Astrocyte (in vitro differentiated cells and primary cell): ENCODE results near the gene DYRK1A. TPM values are rescaled to one million over a fixed set of nuclear protein-coding genes. Genes with fewer than 3 reads are reported as not detected.

Experiments
- DNase-seq: peaks from one replicate; pipeline ENCODE4 v3.0.0-alpha.2; 2010; ENCODE audit warnings: low read depth
- FAIRE-seq: peaks from 2 replicates; lab custom pipeline; 2011; peaks lifted over from hg19 to GRCh38; lab: Jason Lieb, UNC
- H2AFZ ChIP-seq: 2 replicates; pipeline ENCODE4 v1.6.0; 2012; ENCODE audit warnings: low read depth, low read length, inconsistent platforms
- H3K27ac ChIP-seq: 2 replicates; pipeline ENCODE4 v1.5.1; 2011; ENCODE audit warnings: low read depth, low read length, inconsistent platforms
- H3K27me3 ChIP-seq: 2 replicates; pipeline ENCODE4 v1.6.0; 2011; ENCODE audit warnings: low read length, inconsistent platforms; ENCODE audit not compliant: insufficient read depth
- H3K36me3 ChIP-seq: 2 replicates; pipeline ENCODE4 v1.5.1; 2011; ENCODE audit warnings: low read length, inconsistent platforms; ENCODE audit not compliant: insufficient read depth
- H3K4me1 ChIP-seq: 2 replicates; pipeline ENCODE4 v1.5.1; 2011; ENCODE audit warnings: low read length, inconsistent platforms; ENCODE audit not compliant: insufficient read depth
- H3K4me2 ChIP-seq: 2 replicates; pipeline ENCODE4 v1.6.0; 2012; ENCODE audit warnings: low read length, inconsistent platforms
- H3K4me3 ChIP-seq: 2 replicates; pipeline ENCODE4 v1.5.1; 2011; ENCODE audit warnings: low read depth, mild to moderate bottlenecking, low read length, inconsistent platforms; ENCODE audit not compliant: insufficient read depth
- H3K79me2 ChIP-seq: 2 replicates; pipeline ENCODE4 v1.6.0; 2012; ENCODE audit warnings: mild to moderate bottlenecking, low read length, inconsistent platforms; ENCODE audit not compliant: insufficient read depth
- H3K9ac ChIP-seq: 2 replicates; pipeline ENCODE4 v1.6.0; 2012; ENCODE audit warnings: mild to moderate bottlenecking, low read length, inconsistent platforms
- H3K9me3 ChIP-seq: 2 replicates; pipeline ENCODE4 v1.5.1; 2012; ENCODE audit warnings: low read depth, mild to moderate bottlenecking, low read length, inconsistent platforms; ENCODE audit not compliant: insufficient read depth
- H4K20me1 ChIP-seq: 2 replicates; pipeline ENCODE4 v1.6.0; 2012; ENCODE audit warnings: low read length, inconsistent platforms; ENCODE audit not compliant: insufficient read depth
- H3K27ac Mint-ChIP-seq: one replicate; pipeline ENCODE4 v1.8.0; 2021; ENCODE audit warnings: mild to moderate bottlenecking, mixed read lengths; ENCODE audit not compliant: unreplicated experiment
- H3K27me3 Mint-ChIP-seq: one replicate; pipeline ENCODE4 v1.8.0; 2021; ENCODE audit warnings: low read depth, mixed read lengths; ENCODE audit not compliant: unreplicated experiment
- H3K36me3 Mint-ChIP-seq: one replicate; pipeline ENCODE4 v1.8.0; 2021; ENCODE audit warnings: low read depth, mixed read lengths; ENCODE audit not compliant: unreplicated experiment
- H3K4me1 Mint-ChIP-seq: one replicate; pipeline ENCODE4 v1.8.0; 2021; ENCODE audit warnings: low read depth, mixed read lengths; ENCODE audit not compliant: unreplicated experiment
- H3K4me3 Mint-ChIP-seq: one replicate; pipeline ENCODE4 v1.8.0; 2021; ENCODE audit warnings: mild to moderate bottlenecking, moderate library complexity, mixed read lengths; ENCODE audit not compliant: unreplicated experiment
- H3K9me3 Mint-ChIP-seq: one replicate; pipeline ENCODE4 v1.8.0; 2021; ENCODE audit warnings: mild to moderate bottlenecking, mixed read lengths; ENCODE audit not compliant: unreplicated experiment
- EZH2 ChIP-seq: IDR thresholded peaks from 2 replicates; pipeline ENCODE4 v1.6.1; 2012; ENCODE audit warnings: mild to moderate bottlenecking, low read length, inconsistent platforms; ENCODE audit not compliant: insufficient read depth
- total RNA-seq: library from RNA; stranded (reverse); gene quantifications from 2 replicates; pipeline ENCODE4 v1.2.1, GENCODE V29; 2021
- TF ChIP-seq, protein P1 (sequence below): IDR thresholded peaks from 2 replicates; pipeline ENCODE4 v1.5.1; 2011; ENCODE audit warnings: low read depth, mild to moderate bottlenecking, inconsistent platforms, low read length, moderate library complexity; ENCODE audit not compliant: insufficient read depth

DYRK1A gene
- total RNA-seq, 1 donor from 2014 or later: 44.6 TPM

- H3K27me3 ChIP-seq: no peaks in the 10 kb centered on the region
- H3K4me1 Mint-ChIP-seq: peaks cover 33% of the 10 kb centered on the region
- no peaks in the 10 kb centered on the region for H3K9me3 Mint-ChIP-seq
- no peak for DNase-seq
- H3K27ac ChIP-seq: no peak overlapping the region
- H3K27ac Mint-ChIP-seq: no peak overlapping the region
- no peak overlapping the region for H3K9ac ChIP-seq
- peaks cover 78% of the 10 kb centered on the region for H4K20me1 ChIP-seq
- no peak overlapping the region for H3K4me3 Mint-ChIP-seq
- H3K79me2 ChIP-seq: peaks cover 100% of the 10 kb centered on the region
- H3K27me3 Mint-ChIP-seq: no peaks in the 10 kb centered on the region
- H3K9me3 ChIP-seq: no peaks in the 10 kb centered on the region
- TF ChIP-seq EZH2: no peak
- TF ChIP-seq, protein P1, sequence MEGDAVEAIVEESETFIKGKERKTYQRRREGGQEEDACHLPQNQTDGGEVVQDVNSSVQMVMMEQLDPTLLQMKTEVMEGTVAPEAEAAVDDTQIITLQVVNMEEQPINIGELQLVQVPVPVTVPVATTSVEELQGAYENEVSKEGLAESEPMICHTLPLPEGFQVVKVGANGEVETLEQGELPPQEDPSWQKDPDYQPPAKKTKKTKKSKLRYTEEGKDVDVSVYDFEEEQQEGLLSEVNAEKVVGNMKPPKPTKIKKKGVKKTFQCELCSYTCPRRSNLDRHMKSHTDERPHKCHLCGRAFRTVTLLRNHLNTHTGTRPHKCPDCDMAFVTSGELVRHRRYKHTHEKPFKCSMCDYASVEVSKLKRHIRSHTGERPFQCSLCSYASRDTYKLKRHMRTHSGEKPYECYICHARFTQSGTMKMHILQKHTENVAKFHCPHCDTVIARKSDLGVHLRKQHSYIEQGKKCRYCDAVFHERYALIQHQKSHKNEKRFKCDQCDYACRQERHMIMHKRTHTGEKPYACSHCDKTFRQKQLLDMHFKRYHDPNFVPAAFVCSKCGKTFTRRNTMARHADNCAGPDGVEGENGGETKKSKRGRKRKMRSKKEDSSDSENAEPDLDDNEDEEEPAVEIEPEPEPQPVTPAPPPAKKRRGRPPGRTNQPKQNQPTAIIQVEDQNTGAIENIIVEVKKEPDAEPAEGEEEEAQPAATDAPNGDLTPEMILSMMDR: no peak
- peak; percentile 39 for FAIRE-seq
- H3K4me3 ChIP-seq: no peak overlapping the region
- no peaks in the 10 kb centered on the region for H3K36me3 Mint-ChIP-seq
- no peak overlapping the region for H3K4me2 ChIP-seq
- peaks cover 15% of the 10 kb centered on the region for H3K4me1 ChIP-seq
- no peaks in the 10 kb centered on the region for H3K36me3 ChIP-seq
- no peak overlapping the region for H2AFZ ChIP-seq
Observed at GRCh38 chr21:37414292-37415253, 48.0 kb downstream of the DYRK1A start.

DNA sequence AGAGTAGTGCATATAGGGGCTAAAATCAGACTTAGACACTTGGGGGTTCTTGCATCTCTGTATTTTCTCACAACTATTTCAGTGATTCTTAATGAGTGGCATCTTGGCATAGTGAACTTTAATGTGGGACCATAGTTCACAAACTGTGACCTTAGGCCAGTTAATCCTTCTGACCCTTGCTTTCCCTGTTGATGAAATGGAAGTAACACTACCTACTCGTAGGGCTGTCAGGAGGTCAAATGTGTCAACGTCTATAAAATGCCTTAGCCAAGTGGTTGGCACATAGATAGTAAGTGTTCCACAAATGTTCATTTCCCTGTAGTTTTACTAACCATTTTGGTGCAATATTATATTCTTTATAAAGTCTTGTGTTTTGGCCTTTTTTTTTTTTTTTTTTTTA, 49.4 kb downstream of the DYRK1A start:
- no peak overlapping the region for H3K4me3 ChIP-seq
- no peaks in the 10 kb centered on the region for H3K27me3 ChIP-seq
- H3K4me2 ChIP-seq: no peak overlapping the region
- H3K36me3 ChIP-seq: no peaks in the 10 kb centered on the region
- H3K9ac ChIP-seq: no peak overlapping the region
- Mint-ChIP-seq H3K36me3 (no peaks in the 10 kb centered on the region), H3K4me1 (peaks cover 28% of the 10 kb centered on the region), H3K27me3 (no peaks in the 10 kb centered on the region), H3K4me3 (no peak overlapping the region), H3K27ac (no peak overlapping the region), H3K9me3 (no peaks in the 10 kb centered on the region)
- no peak for FAIRE-seq
- H3K4me1 ChIP-seq: peaks cover 15% of the 10 kb centered on the region
- H4K20me1 ChIP-seq: peaks cover 78% of the 10 kb centered on the region
- no peak overlapping the region for H2AFZ ChIP-seq
- peaks cover 100% of the 10 kb centered on the region for H3K79me2 ChIP-seq
- no peak for DNase-seq
- no peak overlapping the region for H3K27ac ChIP-seq
- TF ChIP-seq, protein P1: no peak
- TF ChIP-seq EZH2: no peak
- no peaks in the 10 kb centered on the region for H3K9me3 ChIP-seq

DNA sequence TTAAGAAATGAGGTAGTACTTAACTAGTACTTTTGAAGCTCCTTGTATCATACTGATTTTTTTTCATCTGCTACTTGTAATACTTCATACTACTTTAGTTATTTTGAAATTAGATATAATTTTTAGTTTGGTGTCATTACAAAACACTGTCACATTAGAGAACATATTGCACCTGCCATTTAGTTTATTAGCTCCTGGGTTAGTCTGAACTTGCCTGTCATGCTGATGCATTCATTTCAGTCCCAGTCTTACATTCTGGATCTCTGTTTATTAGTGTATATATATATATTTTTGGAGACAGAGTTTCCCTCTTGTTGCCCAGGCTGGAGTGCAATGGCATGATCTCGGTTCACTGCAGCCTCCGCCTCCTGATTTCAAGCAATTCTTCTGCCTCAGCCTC, 50.3 kb downstream of the DYRK1A start:
- Histone ChIP-seq H3K4me2 (no peak overlapping the region), H3K4me3 (no peak overlapping the region), H2AFZ (no peak overlapping the region), H3K9me3 (no peaks in the 10 kb centered on the region), H3K9ac (no peak overlapping the region), H4K20me1 (peaks cover 74% of the 10 kb centered on the region), H3K4me1 (peaks cover 15% of the 10 kb centered on the region), H3K79me2 (peaks cover 100% of the 10 kb centered on the region), H3K27me3 (no peaks in the 10 kb centered on the region), H3K27ac (no peak overlapping the region), H3K36me3 (peaks cover 5% of the 10 kb centered on the region)
- no peak for DNase-seq
- TF ChIP-seq, protein P1: no peak
- no peak for TF ChIP-seq EZH2
- Mint-ChIP-seq H3K36me3 (no peaks in the 10 kb centered on the region), H3K4me1 (peaks cover 25% of the 10 kb centered on the region), H3K27me3 (no peaks in the 10 kb centered on the region), H3K4me3 (no peak overlapping the region), H3K9me3 (no peaks in the 10 kb centered on the region), H3K27ac (no peak overlapping the region)
- no peak for FAIRE-seq
